Psoas muscle (tissue), 8 donors: ENCODE measurements around the gene LGR6. TPM values are rescaled to one million over a fixed set of nuclear protein-coding genes. Genes with fewer than 3 reads are reported as not detected.

Experiments
- ATAC-seq, 4 donors: fragments of 200-7000 bp; cut with Tn5 transposase; one replicate each; pipeline ENCODE4 v1.9.1; 2020; ENCODE audit warnings: moderate library complexity in 3 of 4, mild to moderate bottlenecking in 2 of 4
- DNase-seq, 2 donors: peaks; one replicate each; pipeline ENCODE4 v3.0.0-alpha.2; 2020
- H3K27ac ChIP-seq: fragments of 200-600 bp; one replicate; pipeline ENCODE4 v1.8.0; 2022
- H3K27me3 ChIP-seq, 3 donors: fragments of 200-600 bp in 1 of 3; one replicate each; pipeline versions ENCODE4 v1.6.1 to v1.8.0; 2013 to 2022; ENCODE audit warnings: low read length in 2 of 3, mild to moderate bottlenecking in 2 of 3, moderate library complexity in 1 of 3; ENCODE audit not compliant: insufficient read depth in 3 of 3
- H3K36me3 ChIP-seq, 2 donors: fragments of 200-600 bp in 1 of 2; one replicate each; pipeline versions ENCODE4 v1.6.1 to v1.8.0; 2013 to 2022; ENCODE audit warnings: low read depth in 1 of 2, mild to moderate bottlenecking in 1 of 2, moderate library complexity in 1 of 2; ENCODE audit not compliant: insufficient read depth in 1 of 2
- H3K4me1 ChIP-seq: fragments of 200-600 bp; one replicate; pipeline ENCODE4 v1.8.0; 2022
- H3K4me3 ChIP-seq: fragments of 200-600 bp; one replicate; pipeline ENCODE4 v1.8.0; 2022; ENCODE audit warnings: mild to moderate bottlenecking
- H3K9me3 ChIP-seq: fragments of 200-600 bp; one replicate; pipeline ENCODE4 v1.8.0; 2022
- WGBS, 3 donors: extraction: QIAGEN DNeasy Blood & Tissue Kit; methylation state at CpG; one replicate each; pipeline versions ENCODE4 v1.1.6 to v1.1.7; 2013; 5-methylcytosine and 5-hydroxymethylcytosine counted together
- intact Hi-C, 2 donors: fragments of 100-400 bp; cut with DNase I; formaldehyde crosslinking; loops; one replicate each; pipeline versions ENCODE4 v1.11.0 to v1.14.2; 2022
- polyA plus RNA-seq, 3 donors: library from polyadenylated mRNA; stranded (reverse); fragments of 200-250 nt; gene quantifications; one replicate each; pipeline ENCODE4 v1.2.3, GENCODE V29; 2013
- total RNA-seq, 4 donors: library from RNA; stranded (reverse); fragmentation: NEBNext Ultra II Directional in 2 of 4; extraction: Animal tissue kit (Norgen Biotek cat#: 25700) in 2 of 4; gene quantifications; one replicate each; pipeline versions ENCODE4 v1.2.1 to v1.2.4, GENCODE V29; 2021 to 2023
- TF ChIP-seq, protein P1 (sequence below): fragments of 200-600 bp; IDR thresholded peaks from one replicate; pipeline ENCODE4 v1.8.0; 2022; ENCODE audit warnings: antibody characterized with exemption
- donor health status: healthy with polysubstance abuse.
- donor health status: DM: no; HTN: no; CAD: no; lungs with moderate emphysema.
- donor health status: Bipolar disorder and iron deficiency.
- donor health status: healthy.
- donor health status: DM: yes; HTN: yes; CAD: no.
- donor health status: DM: no; HTN: no; CAD: no.
- donor health status: DM: no; HTN: no; CAD: no.
- donor health status: DM: yes; HTN: yes; CAD: no.

Gene LGR6
- total and polyA plus RNA-seq, 7 donors = 0.12 to 0.20 (median 0.16) TPM; not detected in 3

DNA sequence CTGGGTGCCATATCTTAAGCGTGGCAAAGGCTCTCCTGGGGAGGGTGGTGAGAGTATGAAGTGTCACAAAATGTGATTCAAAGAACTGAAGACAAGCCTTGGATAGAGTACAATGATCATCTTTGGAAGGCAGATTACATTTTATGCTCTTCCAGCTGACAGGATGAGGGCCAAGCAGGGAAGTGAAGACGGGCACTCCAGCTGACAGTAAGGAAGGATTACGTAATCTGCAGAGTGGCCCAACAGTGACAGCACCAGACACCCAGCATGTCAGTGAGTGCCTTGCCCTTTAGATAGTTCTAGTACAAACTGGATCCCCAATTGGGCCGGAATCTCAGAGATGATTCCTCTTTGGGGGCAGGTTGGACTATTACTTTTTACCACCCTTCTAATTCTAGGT is 95.4 kb downstream of the LGR6 start:
- WGBS, 3 donors = 41 to 58% (median 49%) methylated on average over 4 of the region's 4 CpGs
- ATAC-seq = peak in 2 of 4 donors; percentile 64 to 70
- Histone ChIP-seq H3K36me3 (no peaks in the 10 kb centered on the region), H3K27ac (peak overlapping the region; percentile 18), H3K27me3 (no peaks in the 10 kb centered on the region), H3K9me3 (no peaks in the 10 kb centered on the region), H3K4me3 (no peak overlapping the region), H3K4me1 (peaks cover 14% of the 10 kb centered on the region)
- no peak for DNase-seq
- intact Hi-C loops = no loop called here
- TF ChIP-seq, protein P1, sequence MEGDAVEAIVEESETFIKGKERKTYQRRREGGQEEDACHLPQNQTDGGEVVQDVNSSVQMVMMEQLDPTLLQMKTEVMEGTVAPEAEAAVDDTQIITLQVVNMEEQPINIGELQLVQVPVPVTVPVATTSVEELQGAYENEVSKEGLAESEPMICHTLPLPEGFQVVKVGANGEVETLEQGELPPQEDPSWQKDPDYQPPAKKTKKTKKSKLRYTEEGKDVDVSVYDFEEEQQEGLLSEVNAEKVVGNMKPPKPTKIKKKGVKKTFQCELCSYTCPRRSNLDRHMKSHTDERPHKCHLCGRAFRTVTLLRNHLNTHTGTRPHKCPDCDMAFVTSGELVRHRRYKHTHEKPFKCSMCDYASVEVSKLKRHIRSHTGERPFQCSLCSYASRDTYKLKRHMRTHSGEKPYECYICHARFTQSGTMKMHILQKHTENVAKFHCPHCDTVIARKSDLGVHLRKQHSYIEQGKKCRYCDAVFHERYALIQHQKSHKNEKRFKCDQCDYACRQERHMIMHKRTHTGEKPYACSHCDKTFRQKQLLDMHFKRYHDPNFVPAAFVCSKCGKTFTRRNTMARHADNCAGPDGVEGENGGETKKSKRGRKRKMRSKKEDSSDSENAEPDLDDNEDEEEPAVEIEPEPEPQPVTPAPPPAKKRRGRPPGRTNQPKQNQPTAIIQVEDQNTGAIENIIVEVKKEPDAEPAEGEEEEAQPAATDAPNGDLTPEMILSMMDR = no peak

DNA sequence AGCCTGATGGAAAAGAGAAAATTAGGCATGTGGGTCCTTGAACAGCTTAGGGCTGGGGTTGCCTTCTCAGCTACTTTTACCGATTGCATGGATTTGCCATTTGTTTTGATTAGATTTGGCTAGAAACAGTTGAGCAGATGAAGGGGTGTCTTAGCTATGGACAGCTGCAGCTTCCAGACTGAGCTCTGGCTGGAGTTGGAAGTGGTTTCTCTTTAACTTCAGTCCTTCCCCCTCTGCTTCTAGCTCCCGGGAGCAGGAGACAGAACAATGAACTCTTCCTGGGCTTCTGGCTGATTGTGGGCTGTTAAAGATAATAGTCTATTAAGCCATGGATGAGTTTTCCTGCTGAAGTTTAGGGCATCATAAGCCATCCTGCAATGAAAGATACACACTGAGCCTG is 97.4 kb downstream of the LGR6 start:
- DNase-seq (no peak), ATAC-seq (no peak)
- H3K36me3 ChIP-seq = no peaks in the 10 kb centered on the region
- H3K9me3 ChIP-seq = no peaks in the 10 kb centered on the region
- H3K27me3 ChIP-seq = no peaks in the 10 kb centered on the region
- WGBS, 3 donors = 37 to 45% (median 41%) methylated on average over 2 of the region's 2 CpGs
- peaks cover 14% of the 10 kb centered on the region for H3K4me1 ChIP-seq
- H3K4me3 ChIP-seq = no peak overlapping the region
- no peak overlapping the region for H3K27ac ChIP-seq
- intact Hi-C loops = no loop called here
- TF ChIP-seq, protein P1 = no peak

DNA sequence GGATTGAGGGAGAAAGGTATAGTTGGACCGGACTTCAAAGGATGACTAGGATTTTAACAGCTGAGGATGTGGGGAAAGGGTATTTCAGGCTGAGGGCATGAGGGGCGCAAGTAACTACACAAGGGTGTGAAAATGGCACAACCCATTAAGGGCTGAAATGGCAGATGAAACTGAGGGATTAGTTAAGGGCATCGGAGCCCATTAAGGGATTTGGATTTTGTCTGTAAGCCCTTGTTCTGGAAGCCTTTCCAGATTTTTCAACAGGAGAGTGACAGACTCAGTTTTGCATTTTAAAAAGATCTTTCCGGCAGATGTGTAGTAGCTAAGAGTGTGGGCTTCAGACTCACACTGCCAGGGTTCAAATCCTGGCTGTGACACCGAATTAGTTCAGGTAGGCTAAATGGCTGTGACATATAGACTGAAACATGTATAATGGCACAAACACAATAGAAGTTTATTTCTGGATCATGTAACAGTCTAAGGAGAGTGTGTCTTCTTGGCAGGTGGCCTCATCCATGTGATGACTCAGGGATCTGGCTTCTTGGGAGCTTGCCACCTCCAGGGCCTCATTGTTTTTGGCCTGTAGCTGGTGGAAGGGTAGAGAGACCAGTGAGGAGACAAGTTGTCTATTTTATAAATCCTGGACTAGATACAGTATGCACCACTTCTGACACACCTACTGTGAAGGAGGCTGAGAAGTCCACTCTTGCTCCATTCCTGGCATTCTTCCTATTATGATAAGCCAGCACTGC is 98.5 kb downstream of the LGR6 start:
- TF ChIP-seq, protein P1 = no peak
- Histone ChIP-seq H3K36me3 (no peaks in the 10 kb centered on the region), H3K4me3 (no peak overlapping the region), H3K27ac (no peak overlapping the region), H3K27me3 (no peaks in the 10 kb centered on the region), H3K4me1 (peaks cover 6% of the 10 kb centered on the region), H3K9me3 (no peaks in the 10 kb centered on the region)
- ATAC-seq (peak; percentile 71 to 86 (median 82)), DNase-seq (peak in 1 of 2 donors; percentile 31)
- 62 to 77% (median 67%) methylated on average over 5 of the region's 5 CpGs for WGBS, 3 donors
- intact Hi-C loops = no loop called here

DNA sequence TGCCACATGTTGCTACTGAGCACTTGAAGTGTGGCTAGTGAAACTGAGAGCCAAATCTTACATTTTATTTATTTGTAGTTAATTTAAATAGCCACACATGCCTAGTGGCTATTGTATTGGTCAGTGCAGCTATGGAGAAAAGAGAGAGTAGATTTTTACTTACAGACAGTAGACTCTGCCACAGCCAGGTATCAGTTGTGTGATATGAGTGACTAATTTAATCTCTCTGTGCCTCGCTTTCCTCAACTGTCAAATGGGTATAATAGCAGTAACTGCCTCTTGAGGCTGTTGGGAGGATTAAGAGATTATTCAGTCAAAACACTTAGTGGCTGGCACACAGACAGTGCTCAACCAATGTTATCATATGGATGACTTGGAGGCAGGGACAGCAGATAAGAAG is 99.2 kb downstream of the LGR6 start:
- H3K27ac ChIP-seq = no peak overlapping the region
- TF ChIP-seq, protein P1 = no peak
- H3K9me3 ChIP-seq = no peaks in the 10 kb centered on the region
- no peaks in the 10 kb centered on the region for H3K4me1 ChIP-seq
- intact Hi-C loops = no loop called here
- WGBS, 3 donors = 92 to 100% (median 100%) methylated on average over 1 of the region's 1 CpG
- no peak overlapping the region for H3K4me3 ChIP-seq
- no peaks in the 10 kb centered on the region for H3K27me3 ChIP-seq
- DNase-seq (no peak), ATAC-seq (no peak)
- H3K36me3 ChIP-seq = no peaks in the 10 kb centered on the region

DNA sequence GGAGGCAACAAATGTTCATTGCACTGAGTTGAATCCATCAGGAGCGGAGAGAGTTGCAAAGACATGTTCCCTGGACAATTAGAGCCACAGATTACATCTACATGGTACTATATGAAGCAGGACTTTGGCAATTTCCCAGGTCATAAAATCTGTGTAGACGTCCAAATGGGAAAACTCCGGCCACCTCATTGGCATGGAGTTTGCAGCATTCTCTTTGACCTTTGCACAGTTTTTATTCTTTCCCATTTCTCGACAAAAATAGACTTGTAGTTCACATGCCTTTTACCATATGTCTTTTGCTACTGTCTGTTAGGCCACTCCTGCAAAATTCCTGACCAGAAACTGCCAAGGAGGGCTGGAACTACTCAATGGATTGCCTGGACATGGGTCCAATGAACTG is 100.0 kb downstream of the LGR6 start:
- intact Hi-C loops = no loop called here
- Histone ChIP-seq H3K36me3 (no peaks in the 10 kb centered on the region), H3K27me3 (no peaks in the 10 kb centered on the region), H3K9me3 (no peaks in the 10 kb centered on the region), H3K4me3 (no peak overlapping the region), H3K4me1 (no peaks in the 10 kb centered on the region), H3K27ac (no peak overlapping the region)
- 66 to 69% (median 69%) methylated on average over 4 of the region's 4 CpGs for WGBS, 3 donors
- TF ChIP-seq, protein P1 = no peak
- DNase-seq (no peak), ATAC-seq (no peak)
